K562 (cell line): ENCODE results near the gene ARHGAP25. TPM values are rescaled to one million over a fixed set of nuclear protein-coding genes. Genes with fewer than 3 reads are reported as not detected.
A peak's percentile ranks its signal among the peaks of the same experiment; 100 is the strongest.

ENCODE experiments used
- ARID2 ChIP-seq: fragments of 450-650 bp; IDR thresholded peaks from 2 replicates; pipeline ENCODE4 v1.6.1; 2017; ENCODE audit warnings: antibody characterized with exemption, mild to moderate bottlenecking
- CTBP1 ChIP-seq: fragments of 450-650 bp; IDR thresholded peaks from 2 replicates; pipeline ENCODE4 v1.6.1; 2016; ENCODE audit warnings: borderline replicate concordance
- EHMT2 ChIP-seq: fragments of 450-650 bp; IDR thresholded peaks from 2 replicates; pipeline ENCODE4 v1.6.1; 2018; ENCODE audit warnings: antibody characterized with exemption
- EP300 ChIP-seq: IDR thresholded peaks from 2 replicates; pipeline ENCODE4 v1.6.1; 2012; ENCODE audit warnings: low read length, improper control_type of control experiment
- HCFC1 ChIP-seq: IDR thresholded peaks from 2 replicates; pipeline ENCODE4 v1.6.1; 2012; ENCODE audit warnings: low read depth, low read length, improper control_type of control experiment
- NCOR1 ChIP-seq: fragments of 450-650 bp; IDR thresholded peaks from 2 replicates; pipeline ENCODE4 v1.6.1; 2016; ENCODE audit warnings: mild to moderate bottlenecking, moderate library complexity
- PHB2 ChIP-seq: fragments of 450-650 bp; IDR thresholded peaks from 2 replicates; pipeline ENCODE4 v1.6.1; 2017; ENCODE audit warnings: low read depth
- POLR2H ChIP-seq: IDR thresholded peaks from 2 replicates; pipeline ENCODE4 v1.6.1; 2016; ENCODE audit warnings: missing genetic modification characterization, low read depth, mild to moderate bottlenecking, control low read depth, missing compliant biosample characterization, moderate library complexity
- PTTG1 ChIP-seq: fragments of 450-650 bp; IDR thresholded peaks from 2 replicates; pipeline ENCODE4 v1.6.1; 2016; ENCODE audit warnings: low read depth, mild to moderate bottlenecking, missing genetic modification characterization, missing compliant biosample characterization
- RBFOX2 ChIP-seq: fragments of 200-400 bp; formaldehyde crosslinking; IDR thresholded peaks from 2 replicates; pipeline ENCODE4 v1.6.1; 2017; ENCODE audit warnings: low read depth, mild to moderate bottlenecking, low read length, moderate library complexity
- SMC3 ChIP-seq: conservative IDR thresholded peaks from 2 replicates; pipeline ENCODE4 v1.6.1; 2011; ENCODE audit warnings: low read depth, low read length, improper control_type of control experiment; ENCODE audit not compliant: insufficient read depth
- SRF ChIP-seq, 2 experiments: fragments of 250-450, 450-650 bp in 1 of 2; sonication (Bioruptor Pico) in 1 of 2; sonication (generic) in 1 of 2; formaldehyde crosslinking; IDR thresholded peaks; 2 replicates each; pipeline versions ENCODE4 v1.5.0 to v1.5.1; 2020 to 2022; ENCODE audit warnings: mild to moderate bottlenecking in 1 of 2, missing genetic modification reagents in 1 of 2
- polyA plus RNA-seq, 8 experiments: library from polyadenylated mRNA; depleted of rRNA in 4 of 8; stranded (reverse) in 5 of 8; unstranded in 3 of 8; fragments of >200 nt; fragmentation: Nextera tagmentation in 2 of 8; fragmentation: Illumina TruSeq in 1 of 8; extraction: Ambion mirVana in 2 of 8; extraction: Trizol in 1 of 8; gene quantifications; 2 replicates each; pipeline versions ENCODE4 v1.2.1 to v1.2.3, GENCODE V29; 2011 to 2014; ENCODE audit warnings: inconsistent platforms in 1 of 8, missing spikeins in 1 of 8
- total RNA-seq, 7 experiments: library from RNA; depleted of rRNA in 6 of 7; stranded (reverse); fragments of >200 nt in 6 of 7; fragmentation: Illumina TruSeq in 2 of 7; extraction: Trizol in 2 of 7; gene quantifications; 2 replicates each; pipeline versions ENCODE4 v1.2.1 to v1.2.3, GENCODE V29; 2011 to 2021; ENCODE audit warnings: low replicate concordance in 1 of 7
- TF ChIP-seq, protein P1 (sequence below): fragments of 450-650 bp; conservative IDR thresholded peaks from 2 replicates; pipeline ENCODE4 v1.6.1; 2016; ENCODE audit warnings: missing genetic modification characterization, low read depth, mild to moderate bottlenecking, missing compliant biosample characterization, moderate library complexity
- TF ChIP-seq, protein P2 (sequence below): fragments of 450-650 bp; IDR thresholded peaks from 2 replicates; pipeline ENCODE4 v1.6.1; 2016; ENCODE audit warnings: low read depth
- TF ChIP-seq, protein P3 (sequence below): sonication (generic); formaldehyde crosslinking; IDR thresholded peaks from 2 replicates; pipeline ENCODE4 v1.8.0; 2022; ENCODE audit warnings: mild to moderate bottlenecking, missing genetic modification reagents
- TF ChIP-seq, protein P4 (sequence below): sonication (generic); formaldehyde crosslinking; IDR thresholded peaks from 2 replicates; pipeline ENCODE4 v1.8.0; 2022; ENCODE audit warnings: mild to moderate bottlenecking, missing genetic modification reagents

Gene ARHGAP25
- total and polyA plus RNA-seq, 9 of the 15 experiments (the other 6 are each of a cell fraction or from before 2014, with no cell fraction given): 4.9 to 14.8 (median 10.7) TPM

DNA sequence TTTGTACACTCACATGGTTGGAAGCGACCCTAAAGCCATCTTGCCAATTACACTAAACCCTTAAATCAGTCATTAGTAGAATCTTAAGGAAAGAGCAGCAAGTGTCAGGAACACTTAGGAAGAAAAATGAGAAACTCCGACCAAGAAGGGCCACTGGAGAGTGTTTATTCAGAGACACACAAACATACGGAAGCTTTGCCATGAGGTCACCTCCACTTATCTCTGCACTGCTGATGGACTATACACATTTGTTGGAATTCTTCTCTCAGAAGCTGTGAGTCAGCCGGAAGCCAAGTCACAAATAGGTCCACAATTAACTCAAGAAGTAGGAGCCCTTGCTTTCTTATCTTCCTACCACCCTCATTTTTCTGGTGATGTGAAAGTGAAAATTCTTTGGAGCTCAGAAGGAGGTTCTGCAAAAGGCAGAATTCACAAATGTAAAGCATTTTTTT lies 115.0 kb downstream of the ARHGAP25 start (continued):
- TF ChIP-seq, protein P1, sequence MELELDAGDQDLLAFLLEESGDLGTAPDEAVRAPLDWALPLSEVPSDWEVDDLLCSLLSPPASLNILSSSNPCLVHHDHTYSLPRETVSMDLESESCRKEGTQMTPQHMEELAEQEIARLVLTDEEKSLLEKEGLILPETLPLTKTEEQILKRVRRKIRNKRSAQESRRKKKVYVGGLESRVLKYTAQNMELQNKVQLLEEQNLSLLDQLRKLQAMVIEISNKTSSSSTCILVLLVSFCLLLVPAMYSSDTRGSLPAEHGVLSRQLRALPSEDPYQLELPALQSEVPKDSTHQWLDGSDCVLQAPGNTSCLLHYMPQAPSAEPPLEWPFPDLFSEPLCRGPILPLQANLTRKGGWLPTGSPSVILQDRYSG: no peak
- TF ChIP-seq POLR2H (tag) (peak; percentile 59), PHB2 (no peak), SMC3 (no peak), SRF (CRISPR knock-in tag; IDR thresholded peaks at IDR 0.05) (0 out of 4 replicates have a peak, but pooled peaks of 1 of the 2 experiments have one; percentile 48), PTTG1 (0 out of 2 replicates have a peak, but pooled peaks have one; percentile 27), HCFC1 (no peak), ARID2 (no peak), RBFOX2 (peak; percentile 41), EP300 (peak; percentile 88), CTBP1 (peak; percentile 54; the same call in 1 of the 2 replicates), NCOR1 (peak; percentile 71), EHMT2 (peak; percentile 63)
- TF ChIP-seq, protein P2, sequence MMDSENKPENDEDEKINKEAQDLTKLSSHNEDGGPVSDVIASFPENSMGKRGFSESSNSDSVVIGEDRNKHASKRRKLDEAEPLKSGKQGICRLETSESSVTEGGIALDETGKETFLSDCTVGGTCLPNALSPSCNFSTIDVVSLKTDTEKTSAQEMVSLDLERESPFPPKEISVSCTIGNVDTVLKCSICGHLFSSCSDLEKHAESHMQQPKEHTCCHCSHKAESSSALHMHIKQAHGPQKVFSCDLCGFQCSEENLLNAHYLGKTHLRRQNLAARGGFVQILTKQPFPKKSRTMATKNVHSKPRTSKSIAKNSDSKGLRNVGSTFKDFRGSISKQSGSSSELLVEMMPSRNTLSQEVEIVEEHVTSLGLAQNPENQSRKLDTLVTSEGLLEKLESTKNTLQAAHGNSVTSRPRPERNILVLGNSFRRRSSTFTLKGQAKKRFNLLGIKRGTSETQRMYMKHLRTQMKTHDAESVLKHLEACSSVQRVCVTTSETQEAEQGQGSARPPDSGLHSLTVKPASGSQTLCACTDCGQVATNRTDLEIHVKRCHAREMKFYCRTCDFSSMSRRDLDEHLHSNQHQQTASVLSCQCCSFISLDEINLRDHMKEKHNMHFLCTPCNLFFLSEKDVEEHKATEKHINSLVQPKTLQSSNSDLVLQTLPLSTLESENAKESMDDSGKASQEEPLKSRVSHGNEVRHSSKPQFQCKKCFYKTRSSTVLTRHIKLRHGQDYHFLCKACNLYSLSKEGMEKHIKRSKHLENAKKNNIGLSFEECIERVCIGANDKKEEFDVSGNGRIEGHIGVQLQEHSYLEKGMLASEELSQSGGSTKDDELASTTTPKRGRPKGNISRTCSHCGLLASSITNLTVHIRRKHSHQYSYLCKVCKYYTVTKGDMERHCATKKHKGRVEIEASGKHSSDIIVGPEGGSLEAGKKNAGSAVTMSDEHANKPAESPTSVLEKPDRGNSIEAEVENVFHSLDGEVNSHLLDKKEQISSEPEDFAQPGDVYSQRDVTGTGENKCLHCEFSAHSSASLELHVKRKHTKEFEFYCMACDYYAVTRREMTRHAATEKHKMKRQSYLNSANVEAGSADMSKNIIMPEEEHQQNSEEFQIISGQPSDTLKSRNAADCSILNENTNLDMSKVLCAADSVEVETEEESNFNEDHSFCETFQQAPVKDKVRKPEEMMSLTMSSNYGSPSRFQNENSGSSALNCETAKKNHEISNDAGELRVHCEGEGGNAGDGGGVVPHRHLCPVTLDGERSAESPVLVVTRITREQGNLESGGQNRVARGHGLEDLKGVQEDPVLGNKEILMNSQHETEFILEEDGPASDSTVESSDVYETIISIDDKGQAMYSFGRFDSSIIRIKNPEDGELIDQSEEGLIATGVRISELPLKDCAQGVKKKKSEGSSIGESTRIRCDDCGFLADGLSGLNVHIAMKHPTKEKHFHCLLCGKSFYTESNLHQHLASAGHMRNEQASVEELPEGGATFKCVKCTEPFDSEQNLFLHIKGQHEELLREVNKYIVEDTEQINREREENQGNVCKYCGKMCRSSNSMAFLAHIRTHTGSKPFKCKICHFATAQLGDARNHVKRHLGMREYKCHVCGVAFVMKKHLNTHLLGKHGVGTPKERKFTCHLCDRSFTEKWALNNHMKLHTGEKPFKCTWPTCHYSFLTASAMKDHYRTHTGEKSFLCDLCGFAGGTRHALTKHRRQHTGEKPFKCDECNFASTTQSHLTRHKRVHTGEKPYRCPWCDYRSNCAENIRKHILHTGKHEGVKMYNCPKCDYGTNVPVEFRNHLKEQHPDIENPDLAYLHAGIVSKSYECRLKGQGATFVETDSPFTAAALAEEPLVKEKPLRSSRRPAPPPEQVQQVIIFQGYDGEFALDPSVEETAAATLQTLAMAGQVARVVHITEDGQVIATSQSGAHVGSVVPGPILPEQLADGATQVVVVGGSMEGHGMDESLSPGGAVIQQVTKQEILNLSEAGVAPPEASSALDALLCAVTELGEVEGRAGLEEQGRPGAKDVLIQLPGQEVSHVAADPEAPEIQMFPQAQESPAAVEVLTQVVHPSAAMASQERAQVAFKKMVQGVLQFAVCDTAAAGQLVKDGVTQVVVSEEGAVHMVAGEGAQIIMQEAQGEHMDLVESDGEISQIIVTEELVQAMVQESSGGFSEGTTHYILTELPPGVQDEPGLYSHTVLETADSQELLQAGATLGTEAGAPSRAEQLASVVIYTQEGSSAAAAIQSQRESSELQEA: no peak
- TF ChIP-seq, protein P3, sequence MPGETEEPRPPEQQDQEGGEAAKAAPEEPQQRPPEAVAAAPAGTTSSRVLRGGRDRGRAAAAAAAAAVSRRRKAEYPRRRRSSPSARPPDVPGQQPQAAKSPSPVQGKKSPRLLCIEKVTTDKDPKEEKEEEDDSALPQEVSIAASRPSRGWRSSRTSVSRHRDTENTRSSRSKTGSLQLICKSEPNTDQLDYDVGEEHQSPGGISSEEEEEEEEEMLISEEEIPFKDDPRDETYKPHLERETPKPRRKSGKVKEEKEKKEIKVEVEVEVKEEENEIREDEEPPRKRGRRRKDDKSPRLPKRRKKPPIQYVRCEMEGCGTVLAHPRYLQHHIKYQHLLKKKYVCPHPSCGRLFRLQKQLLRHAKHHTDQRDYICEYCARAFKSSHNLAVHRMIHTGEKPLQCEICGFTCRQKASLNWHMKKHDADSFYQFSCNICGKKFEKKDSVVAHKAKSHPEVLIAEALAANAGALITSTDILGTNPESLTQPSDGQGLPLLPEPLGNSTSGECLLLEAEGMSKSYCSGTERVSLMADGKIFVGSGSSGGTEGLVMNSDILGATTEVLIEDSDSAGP: no peak
- TF ChIP-seq, protein P4, sequence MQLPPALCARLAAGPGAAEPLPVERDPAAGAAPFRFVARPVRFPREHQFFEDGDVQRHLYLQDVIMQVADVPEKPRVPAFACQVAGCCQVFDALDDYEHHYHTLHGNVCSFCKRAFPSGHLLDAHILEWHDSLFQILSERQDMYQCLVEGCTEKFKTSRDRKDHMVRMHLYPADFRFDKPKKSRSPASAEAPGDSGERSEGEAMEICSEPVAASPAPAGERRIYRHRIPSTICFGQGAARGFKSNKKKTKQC (CRISPR knock-in tag): no peak
